Measurements from ENCODE around the gene LCN15.

LCN15 gene

DNA sequence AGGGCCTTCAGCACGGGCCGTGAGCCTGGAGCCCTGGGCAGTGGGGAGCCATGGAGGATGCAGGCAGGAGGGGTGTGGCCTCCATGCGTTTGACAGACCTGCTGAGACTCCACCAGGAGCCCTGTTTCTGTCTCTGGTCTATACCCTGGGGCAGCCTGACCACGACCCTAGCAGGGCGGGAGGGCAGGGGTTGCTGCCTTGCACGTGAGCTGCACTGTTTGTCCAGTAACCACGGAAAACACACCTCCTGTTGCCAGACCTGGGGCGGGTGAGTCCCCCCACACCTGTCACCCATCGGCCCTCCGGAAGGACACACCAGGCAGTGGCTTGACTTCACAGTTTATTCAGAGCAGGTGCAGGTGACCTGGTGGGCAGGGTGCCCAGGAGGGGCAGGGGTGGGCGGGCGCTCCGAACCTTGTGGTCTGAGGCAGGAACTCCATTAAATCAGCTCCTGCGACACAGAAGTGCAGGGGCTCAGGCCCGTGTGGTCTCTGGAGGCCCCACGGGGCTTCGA, 10.2 kb downstream of the LCN15 start:
- no peak for DNase-seq

- no peak for DNase-seq
Measured at GRCh38 chr9:136753371-136754058, 10.8 kb downstream of the LCN15 start.

GRCh38 chr9:136751814-136752213, 12.5 kb downstream of the LCN15 start:
- DNase-seq, result no peak

- no peak for DNase-seq
Measured at GRCh38 chr9:136751244-136751643, 13.1 kb downstream of the LCN15 start.

DNA sequence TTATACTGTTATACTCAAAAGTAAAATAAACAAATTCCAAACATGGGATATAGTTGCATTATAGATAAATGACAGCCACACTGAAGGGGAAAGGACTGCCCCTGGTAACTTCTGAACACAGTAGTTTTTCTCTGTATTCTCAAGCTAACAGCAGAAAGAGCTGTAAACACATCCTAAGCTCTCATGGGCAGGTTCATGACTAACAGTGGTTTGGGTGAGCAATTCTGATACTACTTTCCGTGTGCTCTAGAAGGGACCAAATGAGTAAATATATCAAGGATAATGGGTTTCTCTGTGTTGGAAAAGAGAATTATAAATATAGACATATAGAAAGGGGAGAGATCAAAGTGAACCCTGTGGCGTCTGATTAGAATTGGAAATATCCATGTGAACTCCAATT, 13.8 kb downstream of the LCN15 start:
- DNase-seq, result no peak

DNA sequence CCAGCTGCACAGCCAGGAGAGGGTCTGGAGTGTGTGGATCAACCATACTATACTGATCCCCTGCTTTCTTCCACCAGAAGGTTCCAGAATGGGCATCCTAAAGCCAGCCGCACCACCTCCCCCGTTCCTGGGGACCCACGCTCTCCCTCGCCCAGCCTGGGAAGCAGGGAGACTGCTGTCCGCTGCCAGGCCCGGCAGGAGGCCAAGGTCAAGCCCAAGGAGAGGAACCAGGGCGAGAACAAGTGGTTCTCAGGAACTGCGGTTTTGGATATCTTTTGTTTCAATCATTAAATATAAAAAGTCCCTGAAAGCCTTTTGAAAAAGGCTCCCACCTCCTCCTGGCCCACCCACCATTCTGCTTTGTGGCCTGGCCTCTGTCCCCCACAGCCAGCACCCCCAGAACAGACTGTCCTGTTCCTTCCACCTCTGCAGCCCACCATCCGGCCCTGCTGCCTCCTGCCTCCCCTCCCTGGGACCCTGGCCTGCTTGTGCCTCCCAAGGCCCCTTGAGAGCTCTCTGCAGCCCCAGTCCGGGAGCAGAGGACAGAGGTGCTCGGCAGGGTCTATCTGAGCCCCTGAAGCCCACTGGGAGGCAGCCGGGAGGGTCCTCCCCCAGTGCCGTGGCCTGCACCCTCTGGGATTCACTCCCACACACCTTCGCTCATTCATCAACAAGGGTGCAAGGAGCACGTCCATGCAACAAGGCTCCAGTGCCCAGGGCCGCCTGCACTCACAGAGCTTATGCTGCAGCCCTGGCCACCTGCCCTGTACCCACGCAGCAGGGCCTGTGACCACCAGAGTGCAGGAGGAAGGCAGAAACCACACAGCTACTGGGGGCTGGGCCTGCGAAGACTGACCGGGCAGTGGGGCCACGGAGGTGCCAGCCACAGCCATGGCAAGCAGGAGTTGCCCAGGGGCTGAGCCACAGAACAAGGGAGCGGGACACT, 15.4 kb downstream of the LCN15 start:
- no peak for DNase-seq

- no peak for DNase-seq
Measured at GRCh38 chr9:136748201-136748600, 16.1 kb downstream of the LCN15 start, which contains the start of gene LCN6. TSS of gene LCN6 (minus strand) at chr9:136748525. CDS start at chr9:136748483, 42 bp downstream.

GRCh38 chr9:136747161-136748060, 16.9 kb downstream of the LCN15 start:
- DNase-seq, result no peak

DNA sequence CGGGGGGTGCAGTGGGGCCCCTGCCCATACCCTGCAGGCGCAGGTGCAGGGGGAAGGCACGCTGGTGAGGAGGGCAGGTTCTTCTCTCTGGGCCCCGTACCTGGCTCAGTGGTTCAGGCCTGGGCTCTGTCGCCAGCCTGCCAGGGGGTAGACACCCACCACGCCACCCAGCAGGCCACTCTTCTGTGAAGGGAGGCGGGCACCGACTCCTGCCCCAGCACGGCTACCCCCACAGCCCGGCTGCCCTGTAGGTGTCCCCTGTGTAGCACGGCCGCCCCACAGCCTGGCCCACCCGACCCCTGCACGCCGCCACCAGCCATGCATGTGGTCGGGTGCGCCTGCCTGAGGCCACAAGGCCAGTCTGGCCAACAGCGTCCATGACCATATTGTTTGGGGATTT, 17.7 kb downstream of the LCN15 start:
- no peak for DNase-seq

DNA sequence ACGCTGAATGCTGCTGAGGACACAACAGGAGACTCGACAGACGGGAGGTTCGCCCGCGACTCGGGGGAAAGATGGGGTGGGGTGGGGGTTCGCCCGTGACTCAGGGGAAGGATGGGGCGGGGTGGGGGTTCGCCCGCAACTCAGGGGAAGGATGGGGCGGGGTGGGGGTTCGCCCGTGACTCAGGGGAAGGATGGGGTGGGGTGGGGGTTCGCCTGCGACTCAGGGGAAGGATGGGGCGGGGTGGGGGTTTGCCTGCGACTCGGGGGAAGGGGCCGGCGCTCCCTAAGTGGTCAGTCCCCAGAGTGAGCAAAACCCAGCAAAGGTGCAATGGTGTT, 18.2 kb downstream of the LCN15 start:
- no peak for DNase-seq

DNA sequence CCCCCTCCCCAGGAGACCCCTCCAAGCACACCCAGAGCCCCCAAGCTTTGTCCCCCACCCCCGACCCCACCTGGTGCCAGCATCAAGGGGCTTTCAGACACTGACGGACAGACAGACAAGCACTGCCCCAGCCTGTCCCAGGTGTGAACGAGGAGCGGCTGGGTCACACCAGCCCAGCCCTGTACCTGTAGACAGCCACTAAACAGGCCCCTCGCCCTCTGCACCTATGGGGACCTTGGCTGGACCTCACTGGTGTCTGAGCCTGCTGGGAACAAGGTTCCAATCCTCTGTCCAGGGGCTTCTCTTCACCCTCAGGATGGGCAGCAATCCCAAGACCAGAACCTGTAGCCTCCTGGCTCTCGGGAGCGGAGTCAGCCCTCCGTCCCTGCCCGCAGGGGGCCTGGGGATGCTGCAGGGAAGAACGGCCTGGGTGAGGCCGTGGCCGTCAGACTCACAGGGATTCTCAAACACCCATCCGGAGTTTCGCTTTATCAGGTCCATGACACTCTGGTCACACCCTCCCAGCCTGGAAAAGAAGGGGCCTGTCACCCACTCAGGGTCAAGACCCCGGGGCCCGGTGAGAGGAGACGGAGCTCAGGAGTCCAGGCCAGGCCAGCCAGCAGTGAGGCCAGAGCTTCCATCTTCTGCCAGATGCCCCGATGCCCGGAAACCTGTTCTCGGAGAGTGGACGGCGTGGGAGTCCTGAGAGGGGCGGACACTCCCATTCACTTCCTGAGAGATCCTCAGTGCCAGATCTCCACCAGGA, 18.7 kb downstream of the LCN15 start:
- DNase-seq, result no peak

GRCh38 chr9:136744773-136745172, 19.5 kb downstream of the LCN15 start:
- DNase-seq, result no peak

GRCh38 chr9:136743639-136744211, 20.6 kb downstream of the LCN15 start:
- no peak for DNase-seq

DNA sequence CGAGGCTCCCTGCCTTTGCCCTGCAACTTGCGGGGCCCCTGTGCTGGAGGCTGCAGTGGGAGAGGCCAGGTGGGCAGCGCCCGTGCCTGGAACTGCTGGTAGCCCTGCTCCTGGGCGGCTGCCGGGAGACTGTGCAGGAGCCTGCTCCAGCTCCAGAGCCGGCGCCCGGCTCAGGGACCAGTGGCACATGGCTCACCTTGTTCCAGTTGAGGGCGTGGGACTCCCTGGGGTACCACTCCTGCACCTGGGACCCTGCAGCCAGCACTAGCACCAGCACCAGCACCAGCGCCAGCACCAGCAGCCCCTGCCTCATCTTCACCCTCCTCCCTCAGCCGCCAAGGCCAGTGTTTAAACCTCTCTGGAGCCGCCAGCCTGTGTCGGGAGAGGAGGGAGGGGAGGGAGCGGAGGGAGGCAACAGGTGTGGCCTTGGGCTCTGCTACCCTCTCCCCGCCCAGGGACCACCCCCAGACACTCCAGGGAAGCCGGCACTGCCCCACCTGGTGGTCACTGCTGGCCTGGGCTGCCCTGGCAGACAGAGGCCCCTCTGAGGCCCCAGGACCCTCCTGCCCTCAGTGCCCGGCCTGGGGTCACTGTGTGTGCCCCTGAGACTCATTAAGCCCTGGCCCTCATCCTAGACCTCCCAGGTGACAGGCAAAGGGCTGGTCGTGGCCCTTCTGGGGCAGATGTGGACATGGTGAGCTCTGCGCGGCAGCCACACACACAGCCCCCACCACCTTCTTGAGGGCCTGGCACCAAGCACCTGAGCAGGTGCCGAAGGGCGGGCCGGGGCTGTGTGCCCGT, 21.5 kb downstream of the LCN15 start, which contains the start of gene LCN10:
LCN10 (minus strand) TSS at position 350 of the 801 bp plus-strand sequence; CDS start at position 313, 37 bp downstream.
- DNase-seq, result no peak

- DNase-seq, result no peak
Measured at GRCh38 chr9:136741883-136742571, 22.3 kb downstream of the LCN15 start.

GRCh38 chr9:136740971-136741882, 23.1 kb downstream of the LCN15 start:
- DNase-seq, result no peak

DNA sequence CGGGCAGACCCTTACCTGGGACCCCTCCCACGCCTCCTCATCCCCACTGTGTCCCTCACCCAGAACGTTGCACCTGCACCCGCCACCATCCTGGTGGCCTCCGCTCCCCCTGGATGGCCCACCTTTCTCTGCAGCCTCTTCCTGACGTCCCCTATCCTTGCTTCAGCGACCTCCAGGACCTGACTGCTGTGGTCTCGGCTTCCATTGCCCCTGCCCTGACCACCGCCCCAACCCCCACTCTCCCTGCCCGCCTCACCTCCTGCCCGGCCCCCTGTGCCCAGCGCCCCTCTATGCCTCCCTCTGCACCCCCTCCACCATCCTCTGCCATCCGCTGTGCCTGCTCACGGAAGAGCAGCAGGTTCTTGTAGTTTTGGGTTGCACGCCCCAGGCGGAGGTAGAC, 23.8 kb downstream of the LCN15 start:
- DNase-seq, result no peak

GRCh38 chr9:136740069-136740468, 24.2 kb downstream of the LCN15 start:
- DNase-seq, result no peak

DNA sequence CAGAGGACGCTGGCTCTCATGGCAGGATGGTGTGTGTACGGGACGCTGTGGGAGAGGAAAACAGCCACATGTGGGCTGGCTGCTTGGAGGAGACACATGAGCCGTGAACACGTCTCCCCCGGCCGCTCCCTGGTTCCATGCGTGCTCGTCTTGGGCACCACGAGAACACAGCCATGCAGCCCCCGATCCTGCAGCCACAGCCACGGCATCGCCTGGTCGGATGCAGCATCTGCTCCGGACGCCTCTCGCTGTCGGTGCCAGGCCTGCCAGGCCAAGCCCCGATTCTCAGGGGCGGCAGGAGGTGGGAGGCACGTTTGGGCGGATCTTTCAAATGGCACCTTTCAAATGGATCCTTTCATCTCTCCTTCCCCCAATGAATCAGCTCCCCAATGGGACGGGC, 24.8 kb downstream of the LCN15 start:
- DNase-seq, result no peak
